Mucosa of rectum (tissue), 2 donors: ENCODE data around the gene MBP.

Experiments used
- H3K27ac ChIP-seq, 2 donors: one replicate each; pipeline ENCODE4 v1.7.0; 2013; ENCODE audit warnings: inconsistent platforms in 2 of 2, low read depth in 2 of 2, low read length in 2 of 2
- H3K27me3 ChIP-seq, 2 donors: one replicate each; pipeline ENCODE4 v1.7.0; 2013; ENCODE audit warnings: low read length in 2 of 2; ENCODE audit not compliant: control insufficient read depth in 2 of 2, insufficient read depth in 2 of 2
- H3K36me3 ChIP-seq, 2 donors: one replicate each; pipeline ENCODE4 v1.7.0; 2013; ENCODE audit warnings: low read length in 2 of 2; ENCODE audit not compliant: control insufficient read depth in 2 of 2, insufficient read depth in 2 of 2
- H3K4me1 ChIP-seq, 2 donors: one replicate each; pipeline ENCODE4 v1.7.0; 2013; ENCODE audit warnings: low read length in 2 of 2, mild to moderate bottlenecking in 1 of 2; ENCODE audit not compliant: control insufficient read depth in 2 of 2, insufficient read depth in 2 of 2
- H3K4me3 ChIP-seq, 2 donors: one replicate each; pipeline ENCODE4 v1.7.0; 2013; ENCODE audit warnings: low read length in 2 of 2
- H3K9ac ChIP-seq, 2 donors: one replicate each; pipeline ENCODE4 v1.7.0; 2013; ENCODE audit warnings: low read length in 2 of 2, low read depth in 1 of 2, mild to moderate bottlenecking in 1 of 2
- H3K9me3 ChIP-seq, 2 donors: one replicate each; pipeline ENCODE4 v1.7.0; 2013; ENCODE audit warnings: low read length in 2 of 2; ENCODE audit not compliant: control insufficient read depth in 2 of 2
- donor health status: healthy.
- donor health status: Normal muscosa, but diverticular disease.

Gene MBP

DNA sequence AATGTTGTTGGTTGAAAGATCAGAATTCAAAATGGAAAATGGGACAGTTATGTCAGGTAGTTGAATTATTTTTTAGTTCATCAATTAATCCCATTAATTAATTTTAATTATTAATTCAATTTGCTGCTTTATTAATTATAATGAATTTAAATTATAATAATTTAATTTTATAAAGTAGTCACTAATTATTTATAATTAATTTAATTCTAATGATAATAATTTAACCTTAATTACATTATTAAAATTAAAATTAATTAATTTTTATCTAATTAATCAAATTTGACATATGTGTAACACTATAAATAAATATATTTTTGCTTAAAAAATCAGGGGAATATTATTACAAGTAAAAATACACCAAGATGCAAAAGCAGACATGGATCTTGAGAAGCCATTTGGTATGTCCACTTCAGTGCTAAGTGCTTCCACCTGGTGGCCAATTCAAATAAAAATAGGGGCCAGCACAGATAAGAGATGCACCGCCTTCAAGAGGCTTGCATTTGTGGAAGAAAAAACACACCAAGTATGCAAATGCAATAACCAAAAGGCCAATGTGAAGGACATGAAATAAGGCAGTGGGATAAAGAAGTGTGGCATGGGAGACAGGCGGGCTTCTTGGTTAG lies 73.2 kb downstream of the MBP start:
- H3K9me3 ChIP-seq = no peaks in the 10 kb centered on the region
- H3K4me3 ChIP-seq = no peak overlapping the region
- H3K9ac ChIP-seq = no peak overlapping the region
- peaks cover 33 to 39% of the 10 kb centered on the region in 2 donors for H3K4me1 ChIP-seq
- H3K27me3 ChIP-seq = no peaks in the 10 kb centered on the region
- no peak overlapping the region for H3K27ac ChIP-seq
- peaks cover 10 to 12% of the 10 kb centered on the region in 2 donors for H3K36me3 ChIP-seq

DNA sequence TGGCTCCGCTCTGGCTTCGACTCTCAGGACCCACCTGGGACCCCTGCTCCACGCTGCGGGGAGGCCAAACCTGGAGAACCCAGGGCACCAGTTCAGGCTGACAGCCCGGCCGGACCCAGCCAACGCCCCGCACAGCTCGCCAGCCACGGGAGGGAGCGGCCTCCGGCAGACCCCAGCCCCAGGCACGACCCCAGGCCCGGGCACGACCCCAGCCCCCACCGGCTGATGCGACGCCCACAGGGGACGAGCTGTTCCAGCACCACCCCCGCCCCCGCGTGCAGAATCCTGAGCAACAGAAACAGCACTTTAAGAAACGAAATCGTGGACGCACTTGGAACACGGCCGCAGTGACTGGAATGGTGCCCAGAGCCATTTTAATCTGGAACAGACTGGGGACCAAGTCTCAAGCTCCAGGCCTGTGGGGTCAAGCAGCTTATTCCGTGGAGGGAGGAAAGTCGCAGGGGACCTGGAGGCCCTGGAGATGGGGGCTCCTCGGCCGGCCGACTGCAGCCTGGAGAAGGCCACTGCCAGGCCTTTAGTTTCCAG lies 74.2 kb downstream of the MBP start:
- peak overlapping the region; percentile 15 to 32 for H3K27ac ChIP-seq

GRCh38 chr18:77057006-77057395 lies 75.6 kb downstream of the MBP start:
- H3K9me3 ChIP-seq = no peaks in the 10 kb centered on the region
- H3K4me3 ChIP-seq = peak overlapping the region in 1 of 2 donors; percentile 3
- peaks cover 40 to 53% of the 10 kb centered on the region in 2 donors for H3K4me1 ChIP-seq
- H3K27me3 ChIP-seq = no peaks in the 10 kb centered on the region
- peaks cover 2 to 3% of the 10 kb centered on the region in 2 donors for H3K36me3 ChIP-seq
- H3K9ac ChIP-seq = peak overlapping the region in 1 of 2 donors; percentile 28
- H3K27ac ChIP-seq = peak overlapping the region; percentile 38 to 83

More for the DNA sequence above, 74.2 kb downstream of the MBP start:
- no peak overlapping the region for H3K4me3 ChIP-seq
- no peaks in the 10 kb centered on the region for H3K27me3 ChIP-seq
- H3K9ac ChIP-seq = no peak overlapping the region
- H3K9me3 ChIP-seq = no peaks in the 10 kb centered on the region
- peaks cover 7 to 10% of the 10 kb centered on the region in 2 donors for H3K36me3 ChIP-seq
- peaks cover 41 to 48% of the 10 kb centered on the region in 2 donors for H3K4me1 ChIP-seq

DNA sequence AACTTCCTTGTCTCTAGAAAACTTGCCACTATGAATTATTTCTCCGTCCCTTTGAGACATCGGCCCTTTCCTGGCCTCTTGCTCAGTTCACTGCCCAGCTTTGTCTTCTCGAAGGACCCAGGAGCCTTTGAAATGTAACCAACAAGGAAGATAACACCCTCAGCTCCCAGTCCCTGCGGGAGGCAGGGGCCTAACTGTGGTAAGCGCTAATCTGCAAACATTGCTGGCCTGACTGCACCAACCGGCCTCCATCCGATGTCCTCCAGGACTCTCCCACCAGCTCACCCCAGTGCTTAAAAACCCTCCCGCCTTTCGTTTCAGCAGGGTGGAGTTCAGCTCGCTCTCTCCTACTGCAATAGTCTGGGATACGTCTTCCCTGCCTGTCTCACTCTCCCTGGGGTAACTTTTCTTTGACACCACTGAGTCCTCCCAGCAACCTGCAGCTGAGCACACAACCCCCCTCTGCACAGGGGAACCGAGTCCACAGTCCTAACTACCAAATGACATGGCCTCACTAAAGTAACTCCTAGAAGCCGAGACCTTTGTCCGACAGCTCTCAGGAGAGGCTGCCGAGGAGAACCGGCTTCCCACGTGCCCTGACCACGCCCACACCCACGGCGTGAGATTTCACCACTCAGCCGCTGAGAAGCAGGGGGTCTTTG lies 76.1 kb downstream of the MBP start:
- peak overlapping the region in 1 of 2 donors; percentile 28 for H3K9ac ChIP-seq
- H3K36me3 ChIP-seq = peaks cover 0 to 2% of the 10 kb centered on the region in 2 donors
- H3K27me3 ChIP-seq = no peaks in the 10 kb centered on the region
- no peaks in the 10 kb centered on the region for H3K9me3 ChIP-seq
- peak overlapping the region; percentile 38 to 83 for H3K27ac ChIP-seq
- H3K4me3 ChIP-seq = peak overlapping the region in 1 of 2 donors; percentile 3
- peaks cover 37 to 53% of the 10 kb centered on the region in 2 donors for H3K4me1 ChIP-seq

DNA sequence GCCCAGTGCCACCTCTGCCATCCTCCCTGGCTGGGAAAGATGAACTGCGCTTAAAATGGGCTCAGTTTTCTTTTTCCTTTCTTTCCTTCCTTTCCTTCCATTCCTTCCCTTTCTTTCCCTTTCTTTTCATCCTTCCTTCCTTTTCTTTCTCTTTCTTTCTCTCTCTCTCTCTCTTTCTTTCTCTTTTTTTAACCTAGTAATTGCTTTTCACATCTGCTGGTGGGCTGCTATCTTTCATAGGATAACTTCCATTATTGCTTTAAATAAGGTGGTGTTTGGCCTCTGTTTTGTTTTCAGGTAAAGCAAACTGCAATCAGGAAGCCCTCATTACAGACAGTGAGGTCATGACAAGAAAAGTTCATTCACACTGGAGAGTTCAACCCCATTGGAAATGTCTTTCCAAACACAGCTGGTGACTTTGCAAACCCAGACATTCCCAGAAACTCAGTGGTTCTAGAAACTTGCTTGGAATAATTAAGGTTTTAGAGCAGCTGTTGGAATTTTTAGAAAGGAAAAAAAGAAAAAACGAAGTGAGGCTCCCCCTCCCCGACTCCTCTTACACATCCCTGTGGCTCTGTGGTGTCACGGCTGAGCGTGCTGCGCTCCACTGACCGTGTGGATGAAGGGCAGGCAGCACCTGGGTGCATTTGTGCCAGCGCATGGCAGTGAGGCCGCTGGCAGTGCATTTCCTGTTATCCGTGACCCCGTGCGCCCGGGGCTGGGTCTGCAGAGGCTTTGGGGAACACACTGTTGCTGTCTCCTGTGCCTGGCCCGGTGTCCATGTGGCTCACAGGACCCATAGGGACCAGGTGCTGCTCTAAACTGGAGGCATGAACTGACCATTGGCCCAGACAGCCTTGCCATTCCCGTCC lies 76.9 kb downstream of the MBP start:
- Histone ChIP-seq H3K4me3 (no peak overlapping the region), H3K9ac (peak overlapping the region in 1 of 2 donors; percentile 65), H3K36me3 (peaks cover 0 to 2% of the 10 kb centered on the region in 2 donors), H3K27me3 (no peaks in the 10 kb centered on the region), H3K9me3 (no peaks in the 10 kb centered on the region), H3K27ac (peak overlapping the region; percentile 38 to 83), H3K4me1 (peaks cover 37 to 48% of the 10 kb centered on the region in 2 donors)

DNA sequence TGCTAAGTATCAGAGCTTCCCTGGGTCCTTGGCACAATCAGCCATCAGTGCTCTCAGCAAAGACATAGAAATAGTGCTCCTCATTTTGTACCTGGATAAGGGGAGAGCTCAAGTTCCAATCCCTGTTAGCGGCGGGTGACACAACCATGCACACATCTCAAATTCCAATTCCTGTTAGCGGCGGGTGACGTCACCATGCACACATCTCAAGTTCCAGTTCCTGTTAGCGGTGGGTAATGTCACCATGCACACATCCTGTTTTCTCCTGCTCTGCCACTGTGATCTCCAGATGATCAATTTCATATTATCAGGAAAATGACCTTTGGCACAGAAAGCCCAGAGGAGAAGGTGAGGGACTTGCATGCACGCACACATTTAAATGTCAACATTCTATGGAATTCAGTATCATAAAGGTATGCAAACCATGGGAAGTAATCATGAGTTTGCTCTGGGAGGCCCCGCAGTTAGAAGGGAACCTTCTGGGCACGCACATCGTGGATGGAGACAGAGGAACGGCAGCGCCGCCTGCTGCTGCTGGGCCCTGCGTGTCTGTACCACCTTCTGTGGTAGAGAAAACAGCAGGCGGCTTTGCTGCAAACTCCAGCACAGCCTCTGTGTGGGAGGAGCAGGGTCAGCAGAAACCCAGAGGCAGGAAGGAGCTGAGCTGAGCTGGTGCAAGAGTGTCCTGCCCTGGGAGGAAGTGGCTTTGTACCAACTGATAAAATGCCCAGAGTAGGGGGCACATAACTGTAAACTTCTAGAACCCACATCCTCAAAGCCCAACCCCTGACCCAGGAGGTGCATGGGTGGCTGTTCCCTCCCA lies 77.8 kb downstream of the MBP start:
- Histone ChIP-seq H3K9me3 (no peaks in the 10 kb centered on the region), H3K27ac (peak overlapping the region; percentile 70 to 83), H3K4me1 (peaks cover 37 to 46% of the 10 kb centered on the region in 2 donors), H3K27me3 (no peaks in the 10 kb centered on the region), H3K9ac (peak overlapping the region; percentile 21 to 65), H3K36me3 (peaks cover 0 to 2% of the 10 kb centered on the region in 2 donors), H3K4me3 (peak overlapping the region in 1 of 2 donors; percentile 57)

- Histone ChIP-seq H3K9me3 (no peaks in the 10 kb centered on the region), H3K9ac (peak overlapping the region; percentile 21 to 65), H3K36me3 (peaks cover 0 to 2% of the 10 kb centered on the region in 2 donors), H3K27ac (peak overlapping the region; percentile 70 to 83), H3K4me3 (peak overlapping the region in 1 of 2 donors; percentile 57), H3K27me3 (no peaks in the 10 kb centered on the region), H3K4me1 (peaks cover 37 to 46% of the 10 kb centered on the region in 2 donors)
Observed at GRCh38 chr18:77054288-77054605, 78.3 kb downstream of the MBP start.

GRCh38 chr18:77053616-77054287 lies 78.8 kb downstream of the MBP start:
- peak overlapping the region; percentile 21 to 65 for H3K9ac ChIP-seq
- H3K27me3 ChIP-seq = no peaks in the 10 kb centered on the region
- peak overlapping the region; percentile 70 to 83 for H3K27ac ChIP-seq
- no peaks in the 10 kb centered on the region for H3K9me3 ChIP-seq
- no peak overlapping the region for H3K4me3 ChIP-seq
- H3K36me3 ChIP-seq = peaks cover 0 to 2% of the 10 kb centered on the region in 2 donors
- H3K4me1 ChIP-seq = peaks cover 37 to 45% of the 10 kb centered on the region in 2 donors

DNA sequence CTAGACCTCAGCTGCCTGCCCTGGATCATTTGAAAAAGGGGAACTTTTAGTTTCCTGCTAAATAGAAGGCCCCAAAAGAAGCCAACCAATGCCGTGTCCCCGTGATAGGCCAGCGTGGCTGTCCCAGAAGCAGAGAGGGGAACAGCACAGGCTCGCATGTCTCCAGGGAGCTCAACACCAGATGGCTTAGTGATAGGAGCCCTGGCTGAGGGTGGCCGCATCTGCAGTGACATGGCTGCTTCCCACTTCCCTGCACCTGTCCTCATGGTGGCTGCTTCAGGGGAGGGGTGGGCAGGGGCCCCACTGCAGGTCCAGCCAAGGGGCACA lies 79.6 kb downstream of the MBP start:
- no peak overlapping the region for H3K4me3 ChIP-seq
- H3K27me3 ChIP-seq = no peaks in the 10 kb centered on the region
- H3K36me3 ChIP-seq = peaks cover 0 to 2% of the 10 kb centered on the region in 2 donors
- peaks cover 37 to 42% of the 10 kb centered on the region in 2 donors for H3K4me1 ChIP-seq
- peak overlapping the region; percentile 29 to 83 for H3K27ac ChIP-seq
- H3K9ac ChIP-seq = no peak overlapping the region
- no peaks in the 10 kb centered on the region for H3K9me3 ChIP-seq
